Measurements from ENCODE around the gene ARHGAP42.

- TF ChIP-seq CTCF (IDR thresholded peaks at IDR 0.05) (no peak), POLR2A (IDR thresholded peaks at IDR 0.05) (no peak)
Measured at GRCh38 chr11:100940111-100940510, 253.0 kb downstream of the ARHGAP42 start.
